ENCODE data around the gene KDM1A.

The KDM1A gene

DNA sequence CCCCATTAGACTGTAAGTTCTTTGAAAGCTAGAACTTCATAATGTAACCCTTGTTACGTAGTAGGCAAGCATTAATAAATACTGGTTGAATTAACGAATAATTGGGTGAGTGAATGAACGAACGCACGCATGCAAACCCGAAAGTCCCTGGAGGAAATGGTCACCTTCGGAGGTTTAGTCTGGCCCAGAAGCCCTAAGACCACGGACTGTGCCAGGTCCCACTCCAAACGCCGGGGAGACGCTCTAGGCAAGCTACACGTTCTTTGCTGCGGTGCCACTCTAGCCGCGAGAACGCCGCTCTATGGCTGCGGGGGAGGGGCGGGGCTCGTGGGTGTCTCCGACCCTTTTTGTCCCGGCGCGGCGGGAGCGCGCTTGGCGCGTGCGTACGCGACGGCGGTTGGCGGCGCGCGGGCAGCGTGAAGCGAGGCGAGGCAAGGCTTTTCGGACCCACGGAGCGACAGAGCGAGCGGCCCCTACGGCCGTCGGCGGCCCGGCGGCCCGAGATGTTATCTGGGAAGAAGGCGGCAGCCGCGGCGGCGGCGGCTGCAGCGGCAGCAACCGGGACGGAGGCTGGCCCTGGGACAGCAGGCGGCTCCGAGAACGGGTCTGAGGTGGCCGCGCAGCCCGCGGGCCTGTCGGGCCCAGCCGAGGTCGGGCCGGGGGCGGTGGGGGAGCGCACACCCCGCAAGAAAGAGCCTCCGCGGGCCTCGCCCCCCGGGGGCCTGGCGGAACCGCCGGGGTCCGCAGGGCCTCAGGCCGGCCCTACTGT lies at the start of gene KDM1A:
Gene KDM1A (plus strand): TSS at position 375 of the 769 bp plus-strand sequence. CDS start 129 bp downstream, at position 504.
- peak; percentile 97 for ATAC-seq (ENCODE audit: low read depth)
- DNase-seq (ENCODE audit: low spot score) = peak; percentile 96

DNA sequence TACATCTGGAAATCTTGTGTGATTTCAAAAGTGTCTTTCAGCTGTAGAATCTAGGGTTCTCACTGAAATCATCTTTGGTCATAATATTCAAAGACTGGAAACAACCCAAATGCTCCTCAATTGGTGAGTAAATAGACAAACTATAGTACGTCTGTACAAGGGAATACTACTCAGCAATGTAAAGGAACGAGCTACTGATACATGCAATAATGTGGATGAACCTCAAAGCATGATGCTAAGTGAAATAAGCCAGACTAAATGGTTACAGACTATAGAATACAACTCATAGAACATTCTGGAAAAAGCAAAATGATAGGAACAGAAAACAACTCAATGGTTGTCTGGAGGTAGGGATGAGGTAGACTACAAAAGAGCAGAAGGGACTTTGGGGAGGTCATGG lies 49.2 kb upstream of the KDM1A start:
- TF ChIP-seq, protein P1, sequence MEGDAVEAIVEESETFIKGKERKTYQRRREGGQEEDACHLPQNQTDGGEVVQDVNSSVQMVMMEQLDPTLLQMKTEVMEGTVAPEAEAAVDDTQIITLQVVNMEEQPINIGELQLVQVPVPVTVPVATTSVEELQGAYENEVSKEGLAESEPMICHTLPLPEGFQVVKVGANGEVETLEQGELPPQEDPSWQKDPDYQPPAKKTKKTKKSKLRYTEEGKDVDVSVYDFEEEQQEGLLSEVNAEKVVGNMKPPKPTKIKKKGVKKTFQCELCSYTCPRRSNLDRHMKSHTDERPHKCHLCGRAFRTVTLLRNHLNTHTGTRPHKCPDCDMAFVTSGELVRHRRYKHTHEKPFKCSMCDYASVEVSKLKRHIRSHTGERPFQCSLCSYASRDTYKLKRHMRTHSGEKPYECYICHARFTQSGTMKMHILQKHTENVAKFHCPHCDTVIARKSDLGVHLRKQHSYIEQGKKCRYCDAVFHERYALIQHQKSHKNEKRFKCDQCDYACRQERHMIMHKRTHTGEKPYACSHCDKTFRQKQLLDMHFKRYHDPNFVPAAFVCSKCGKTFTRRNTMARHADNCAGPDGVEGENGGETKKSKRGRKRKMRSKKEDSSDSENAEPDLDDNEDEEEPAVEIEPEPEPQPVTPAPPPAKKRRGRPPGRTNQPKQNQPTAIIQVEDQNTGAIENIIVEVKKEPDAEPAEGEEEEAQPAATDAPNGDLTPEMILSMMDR (IDR thresholded peaks at IDR 0.05; ENCODE audit: poor library complexity, severe bottlenecking) = no peak
- no peak for ATAC-seq (ENCODE audit: low read depth)
- DNase-seq (ENCODE audit: low spot score) = no peak

More for the DNA sequence above, at the start of gene KDM1A:
- Histone ChIP-seq H3K36me3 (ENCODE audit: low read depth) (peaks cover 6% of the 10 kb centered on the region; the same call in 1 of the 2 replicates), H3K4me3 (ENCODE audit: severe bottlenecking) (peak within 1 kb of the TSS; percentile 92), H3K27ac (ENCODE audit: poor library complexity, severe bottlenecking) (peak within 1 kb of the TSS; percentile 77), H3K4me1 (ENCODE audit: insufficient read depth, poor library complexity, severe bottlenecking) (peaks cover 8% of the 10 kb centered on the region), H3K27me3 (ENCODE audit: insufficient read depth, poor library complexity, severe bottlenecking) (no peaks in the 10 kb centered on the region), H3K9me3 (ENCODE audit: severe bottlenecking) (peaks cover 3% of the 10 kb centered on the region)
- TF ChIP-seq, protein P1 (IDR thresholded peaks at IDR 0.05; ENCODE audit: poor library complexity, severe bottlenecking) = peak; percentile 42

DNA sequence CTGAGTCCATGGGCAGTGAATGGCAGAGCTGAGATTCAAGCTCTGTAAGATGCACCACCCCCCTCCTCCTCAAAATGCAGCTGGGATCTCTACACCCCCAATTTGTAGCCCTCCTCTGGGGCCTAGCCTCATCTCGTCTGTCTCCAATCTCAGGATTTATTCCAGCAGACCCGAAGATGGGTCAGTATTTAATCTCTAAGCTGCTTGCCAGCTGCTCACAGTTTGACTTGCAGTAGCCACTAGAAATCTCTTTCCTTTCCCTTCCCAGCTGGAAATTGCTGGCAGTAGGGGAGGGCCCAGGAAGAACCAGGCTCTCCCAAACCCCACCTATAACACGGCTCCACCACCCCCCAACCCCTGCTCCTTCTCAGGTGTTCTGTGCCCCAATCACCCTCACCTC lies 48.1 kb upstream of the KDM1A start:
- DNase-seq (ENCODE audit: low spot score) = no peak
- Histone ChIP-seq H3K27ac (ENCODE audit: poor library complexity, severe bottlenecking) (no peak overlapping the region), H3K9me3 (ENCODE audit: severe bottlenecking) (no peaks in the 10 kb centered on the region), H3K36me3 (ENCODE audit: low read depth) (no peaks in the 10 kb centered on the region), H3K4me1 (ENCODE audit: insufficient read depth, poor library complexity, severe bottlenecking) (peaks cover 10% of the 10 kb centered on the region), H3K27me3 (ENCODE audit: insufficient read depth, poor library complexity, severe bottlenecking) (peaks cover 3% of the 10 kb centered on the region), H3K4me3 (ENCODE audit: severe bottlenecking) (no peak overlapping the region)
- ATAC-seq (ENCODE audit: low read depth) = no peak
- TF ChIP-seq, protein P1 (IDR thresholded peaks at IDR 0.05; ENCODE audit: poor library complexity, severe bottlenecking) = no peak

More for the DNA sequence above, 49.2 kb upstream of the KDM1A start:
- Histone ChIP-seq H3K27me3 (ENCODE audit: insufficient read depth, poor library complexity, severe bottlenecking) (peaks cover 3% of the 10 kb centered on the region), H3K27ac (ENCODE audit: poor library complexity, severe bottlenecking) (no peak overlapping the region), H3K9me3 (ENCODE audit: severe bottlenecking) (no peaks in the 10 kb centered on the region), H3K4me3 (ENCODE audit: severe bottlenecking) (no peak overlapping the region), H3K4me1 (ENCODE audit: insufficient read depth, poor library complexity, severe bottlenecking) (peaks cover 5% of the 10 kb centered on the region), H3K36me3 (ENCODE audit: low read depth) (no peaks in the 10 kb centered on the region)

DNA sequence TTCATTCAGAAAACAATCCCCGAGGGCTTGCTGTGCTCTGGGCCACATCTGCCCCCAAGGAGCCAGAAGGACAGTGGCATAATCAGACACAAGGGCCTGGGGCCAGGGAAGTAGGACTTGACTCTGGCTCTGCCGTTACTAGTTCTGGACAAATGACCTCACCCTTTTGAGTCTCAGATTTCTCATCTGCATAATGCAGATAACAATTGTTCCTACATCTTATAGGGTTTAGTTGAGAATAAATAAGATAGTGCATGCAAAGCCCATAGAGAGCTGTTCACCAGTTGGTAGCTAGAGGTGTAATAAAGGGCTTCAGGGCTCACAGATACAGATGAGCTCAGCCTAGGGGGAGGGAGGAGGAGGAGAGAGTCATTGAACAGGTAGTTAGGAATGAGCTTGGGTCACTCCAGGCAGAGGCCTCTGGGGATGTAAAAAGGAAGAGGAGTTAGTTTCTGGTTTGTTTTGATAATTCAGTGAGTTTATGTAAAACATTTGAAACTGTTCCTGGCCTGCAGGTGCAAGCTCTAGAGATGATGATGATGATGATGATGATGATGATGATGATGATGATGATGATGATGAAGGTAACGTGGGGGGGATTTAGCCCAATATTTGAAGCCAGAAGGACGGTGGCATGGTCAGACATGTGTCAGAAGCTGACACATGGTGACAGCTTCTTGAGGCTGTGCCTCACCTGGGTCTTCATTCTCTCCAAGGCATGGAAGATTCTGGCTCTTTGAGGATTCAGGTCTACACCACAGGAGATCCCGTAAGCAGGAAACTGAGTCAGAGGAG lies 47.5 kb upstream of the KDM1A start:
- TF ChIP-seq, protein P1 (IDR thresholded peaks at IDR 0.05; ENCODE audit: poor library complexity, severe bottlenecking) = no peak
- Histone ChIP-seq H3K27me3 (ENCODE audit: insufficient read depth, poor library complexity, severe bottlenecking) (peaks cover 3% of the 10 kb centered on the region), H3K4me1 (ENCODE audit: insufficient read depth, poor library complexity, severe bottlenecking) (peaks cover 12% of the 10 kb centered on the region), H3K27ac (ENCODE audit: poor library complexity, severe bottlenecking) (no peak overlapping the region), H3K36me3 (ENCODE audit: low read depth) (no peaks in the 10 kb centered on the region), H3K9me3 (ENCODE audit: severe bottlenecking) (no peaks in the 10 kb centered on the region), H3K4me3 (ENCODE audit: severe bottlenecking) (no peak overlapping the region)
- peak; percentile 66 for ATAC-seq (ENCODE audit: low read depth)
- no peak for DNase-seq (ENCODE audit: low spot score)
